Parietal lobe (tissue), 2 donors: ENCODE data around the gene CLTB. TPM values are rescaled to one million over a fixed set of nuclear protein-coding genes. Genes with fewer than 3 reads are reported as not detected.

Experiments used
- small RNA-seq: library from RNA; depleted of rRNA; stranded (forward); fragments of <200 nt; gene quantifications from one replicate; pipeline ENCODE3, GENCODE V24; 2014; ENCODE audit warnings: low replicate concordance
- total RNA-seq: library from RNA; depleted of rRNA; stranded (reverse); fragments of >200 nt; gene quantifications from one replicate; pipeline ENCODE4 v1.2.3, GENCODE V29; 2014

Gene CLTB, protein sequence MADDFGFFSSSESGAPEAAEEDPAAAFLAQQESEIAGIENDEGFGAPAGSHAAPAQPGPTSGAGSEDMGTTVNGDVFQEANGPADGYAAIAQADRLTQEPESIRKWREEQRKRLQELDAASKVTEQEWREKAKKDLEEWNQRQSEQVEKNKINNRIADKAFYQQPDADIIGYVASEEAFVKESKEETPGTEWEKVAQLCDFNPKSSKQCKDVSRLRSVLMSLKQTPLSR
- total RNA-seq = 47.6 TPM

GRCh38 chr5:176415952-176416924 lies at the start of gene CLTB:
TSS of gene CLTB (minus strand) at chr5:176416539. CDS start at chr5:176416363, 176 bp downstream.

DNA sequence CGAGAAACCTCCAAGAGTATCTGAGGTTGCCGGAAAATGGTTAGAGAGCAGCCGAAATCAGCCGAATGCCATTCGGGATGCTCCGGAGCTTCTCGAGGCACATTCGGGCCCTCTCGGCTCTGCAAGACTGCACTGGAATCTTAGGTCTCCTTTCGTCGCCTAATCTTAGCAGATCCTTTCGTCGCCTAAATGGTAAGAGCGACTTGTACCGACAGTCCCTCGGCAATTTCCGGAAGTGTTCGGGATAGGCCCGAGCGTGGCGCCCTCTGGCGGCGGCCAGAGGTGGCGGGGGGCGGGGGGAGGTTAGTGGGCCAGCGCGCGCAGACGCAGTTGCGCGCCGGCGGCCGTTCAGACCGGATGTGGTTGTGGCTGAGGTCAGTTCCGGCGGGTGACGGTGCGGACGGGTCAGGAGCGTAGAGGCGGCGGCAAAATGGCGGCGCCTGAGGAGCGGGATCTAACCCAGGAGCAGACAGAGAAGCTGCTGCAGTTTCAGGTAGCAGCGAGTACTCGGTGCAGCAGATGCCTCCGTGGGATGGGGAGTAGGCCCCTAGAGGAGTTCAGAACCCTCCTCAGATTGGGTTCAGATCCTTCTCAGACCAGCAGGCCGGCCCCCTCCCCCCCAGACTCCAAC lies 31.8 kb upstream of the CLTB start, which contains the start of gene FAF2:
TSS of gene FAF2 (plus strand) at position 408 of the 631 bp plus-strand sequence. CDS start at position 431, 23 bp downstream.

GRCh38 chr5:176388444-176389134 lies 27.8 kb downstream of the CLTB start, which contains the start of the genes HIGD2A and NOP16:
TSS of gene HIGD2A (plus strand) at chr5:176388751. CDS start at chr5:176388820, 69 bp downstream.
TSS of gene NOP16 (minus strand) at chr5:176388598. CDS start at chr5:176388539, 59 bp downstream.

GRCh38 chr5:176365351-176366231 lies 50.7 kb downstream of the CLTB start, which contains the start of gene ARL10:
TSS of gene ARL10 (plus strand) at chr5:176365487. CDS start at chr5:176365564, 77 bp downstream.

DNA sequence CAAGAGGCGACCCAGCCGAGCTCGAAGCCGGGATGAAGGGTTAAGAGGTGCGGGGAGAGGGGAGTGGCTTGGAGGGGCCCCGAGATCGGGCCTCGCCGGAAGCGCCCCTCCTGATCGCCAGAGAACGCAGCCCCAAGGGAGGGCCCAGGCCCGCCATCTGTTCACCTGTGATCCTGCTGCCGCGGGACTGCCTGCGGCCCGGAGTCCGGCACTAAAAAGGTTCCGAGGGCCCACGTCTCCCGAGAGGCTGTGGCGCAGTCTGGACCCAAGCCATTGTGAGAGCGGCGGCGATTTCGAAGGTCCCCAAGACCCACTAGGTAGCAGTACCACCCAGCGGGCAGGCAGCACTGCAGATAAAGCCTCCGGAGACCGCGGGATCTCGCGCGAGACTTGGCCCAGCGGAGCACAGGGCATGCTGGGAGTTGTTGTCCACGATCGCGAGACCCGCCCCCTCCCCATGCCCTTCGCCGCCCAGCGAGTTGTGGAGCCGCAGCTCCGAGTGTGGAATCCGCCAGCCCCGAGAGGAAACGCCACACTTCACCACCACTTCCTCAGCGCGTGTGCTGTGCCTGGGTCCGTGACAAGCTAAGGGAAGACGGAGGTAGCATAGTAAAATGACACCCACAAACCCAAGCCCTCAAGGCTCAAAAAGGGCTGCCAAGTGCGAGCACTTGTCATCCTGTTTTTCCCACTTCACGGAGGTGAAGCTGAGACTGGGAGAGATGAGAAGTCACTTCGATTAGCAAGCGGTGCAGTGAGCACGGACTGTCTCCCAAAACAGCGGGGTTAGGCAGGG lies 54.7 kb downstream of the CLTB start, which contains the start of gene KIAA1191:
TSS of gene KIAA1191 (minus strand) at position 328 of the 796 bp plus-strand sequence. CDS start 2,256 bp downstream, outside the sequence.

Small RNA genes within 50 kb of the gene (small RNA-seq; reads per million reads assigned to genes)
- gene AC010297.1 (not detected), gene MIR1271 (15.5 reads per million, percentile 91 among the genes with 10 or more reads in this experiment)

Other genes with a start within 250 kb of the CLTB start
- 31.9 TPM for gene SIMC1, start 178.1 kb downstream of the CLTB start, total RNA-seq
- gene KIAA1191, start 54.8 kb downstream of the CLTB start, total RNA-seq = 114 TPM
- gene ARL10, start 51.1 kb downstream of the CLTB start, total RNA-seq = 108 TPM
- 9.1 TPM for gene NOP16, start 27.9 kb downstream of the CLTB start, total RNA-seq
- gene HIGD2A, start 27.8 kb downstream of the CLTB start, total RNA-seq = 28.5 TPM
- gene FAF2, start 31.8 kb upstream of the CLTB start, total RNA-seq = 37.9 TPM
- 21.0 TPM for gene RNF44, start 120.9 kb upstream of the CLTB start, total RNA-seq
- 0.63 TPM for gene CDHR2, start 132.8 kb upstream of the CLTB start, total RNA-seq
- 113 TPM for gene GPRIN1, start 193.6 kb upstream of the CLTB start, total RNA-seq
- 14.4 TPM for gene SNCB, start 214.0 kb upstream of the CLTB start, total RNA-seq
- 0.31 TPM for gene EIF4E1B, start 214.1 kb upstream of the CLTB start, total RNA-seq
- gene TSPAN17, start 230.9 kb upstream of the CLTB start, total RNA-seq = 25.4 TPM